ENCODE data around the gene LGR5. TPM values are rescaled to one million over a fixed set of nuclear protein-coding genes. Genes with fewer than 3 reads are reported as not detected.

The LGR5 gene
- total RNA-seq, 1 experiment from 2014 or later = not detected

GRCh38 chr12:71589478-71589881, 149.9 kb downstream of the LGR5 start:
- Histone ChIP-seq H3K4me3 (no peak overlapping the region), H3K27me3 (no peaks in the 10 kb centered on the region), H3K36me3 (no peaks in the 10 kb centered on the region), H3K9me3 (no peaks in the 10 kb centered on the region)
- no peak for DNase-seq

GRCh38 chr12:71591601-71592000, 152.0 kb downstream of the LGR5 start:
- no peaks in the 10 kb centered on the region for H3K27me3 ChIP-seq
- no peak for DNase-seq
- H3K36me3 ChIP-seq = no peaks in the 10 kb centered on the region

DNA sequence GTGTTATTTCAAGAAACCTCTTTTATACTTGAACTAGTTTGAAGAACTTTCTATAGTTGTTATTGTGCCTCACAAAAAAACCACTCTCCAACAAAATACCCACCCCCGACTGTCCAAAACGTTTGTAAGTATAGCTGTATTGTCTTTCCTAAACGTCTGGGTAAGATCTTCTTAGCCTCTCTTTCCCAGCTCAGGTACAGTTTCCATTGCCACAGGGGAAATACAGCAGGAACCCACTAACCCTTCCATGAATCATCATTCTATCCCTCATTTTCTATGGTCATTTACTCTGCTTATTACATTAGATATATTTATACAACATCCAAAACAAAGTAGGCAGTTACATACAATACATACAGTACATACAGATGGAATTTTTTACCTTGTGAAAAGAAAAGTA, 153.2 kb downstream of the LGR5 start:
- Histone ChIP-seq H3K27me3 (no peaks in the 10 kb centered on the region), H3K4me3 (no peak overlapping the region), H3K36me3 (no peaks in the 10 kb centered on the region), H3K9me3 (no peaks in the 10 kb centered on the region)
- no peak for DNase-seq

More at GRCh38 chr12:71591601-71592000, 152.0 kb downstream of the LGR5 start:
- Histone ChIP-seq H3K4me3 (no peak overlapping the region), H3K9me3 (no peaks in the 10 kb centered on the region)

- DNase-seq = peak; percentile 8
- Histone ChIP-seq H3K9me3 (no peaks in the 10 kb centered on the region), H3K4me3 (no peak overlapping the region), H3K27me3 (no peaks in the 10 kb centered on the region), H3K36me3 (no peaks in the 10 kb centered on the region)
Observed at GRCh38 chr12:71594214-71594948, 154.8 kb downstream of the LGR5 start.

DNA sequence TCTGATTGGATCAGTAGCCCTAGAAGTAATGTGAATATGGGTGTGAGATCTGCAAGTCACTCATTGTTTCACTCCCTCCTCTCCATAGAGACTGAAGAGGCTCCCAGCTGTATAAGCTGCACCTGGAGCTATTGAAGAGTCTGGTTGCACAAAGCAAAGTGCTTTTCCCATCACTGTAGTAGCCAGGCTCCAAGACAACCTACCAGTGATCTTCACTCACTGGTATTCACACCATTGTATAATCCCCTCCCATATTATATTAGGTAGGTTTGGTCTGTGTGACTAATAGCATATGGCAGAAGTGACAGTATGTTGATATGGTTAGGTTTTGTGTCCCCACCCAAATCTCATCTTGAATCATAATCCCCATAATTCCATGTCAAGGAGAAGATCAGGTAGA, 159.6 kb downstream of the LGR5 start:
- no peaks in the 10 kb centered on the region for H3K9me3 ChIP-seq
- no peak for DNase-seq
- no peaks in the 10 kb centered on the region for H3K36me3 ChIP-seq
- no peak overlapping the region for H3K4me3 ChIP-seq
- H3K27me3 ChIP-seq = no peaks in the 10 kb centered on the region

DNA sequence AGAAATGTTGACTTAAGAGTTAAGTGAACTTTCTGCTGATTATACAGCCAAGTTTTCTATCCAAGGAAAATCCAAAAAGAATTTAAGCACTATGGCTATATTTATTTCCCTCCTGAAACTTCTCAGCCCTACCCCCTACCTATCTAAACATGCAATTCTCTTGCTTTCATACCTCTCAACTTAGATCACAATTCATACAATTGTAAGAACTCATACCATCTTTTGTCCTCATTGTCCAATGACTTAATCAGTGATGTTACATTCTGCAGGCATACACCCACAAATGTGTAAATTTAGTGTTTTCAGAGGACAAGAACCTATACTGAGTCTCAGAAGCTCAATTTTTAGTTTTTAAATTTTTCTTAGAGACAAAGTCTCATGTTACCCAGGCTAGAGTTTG, 161.9 kb downstream of the LGR5 start:
- Histone ChIP-seq H3K9me3 (no peaks in the 10 kb centered on the region), H3K4me3 (no peak overlapping the region), H3K27me3 (no peaks in the 10 kb centered on the region), H3K36me3 (peaks cover 10% of the 10 kb centered on the region)
- no peak for DNase-seq

GRCh38 chr12:71602761-71603577, 163.4 kb downstream of the LGR5 start:
- peaks cover 23% of the 10 kb centered on the region for H3K36me3 ChIP-seq
- no peaks in the 10 kb centered on the region for H3K9me3 ChIP-seq
- DNase-seq = no peak
- H3K4me3 ChIP-seq = no peak overlapping the region
- H3K27me3 ChIP-seq = no peaks in the 10 kb centered on the region

GRCh38 chr12:71605039-71605438, 165.4 kb downstream of the LGR5 start:
- Histone ChIP-seq H3K9me3 (no peaks in the 10 kb centered on the region), H3K27me3 (no peaks in the 10 kb centered on the region), H3K36me3 (peaks cover 38% of the 10 kb centered on the region), H3K4me3 (no peak overlapping the region)
- no peak for DNase-seq

- peaks cover 57% of the 10 kb centered on the region for H3K36me3 ChIP-seq
Observed at GRCh38 chr12:71607494-71608330, 168.1 kb downstream of the LGR5 start.

DNA sequence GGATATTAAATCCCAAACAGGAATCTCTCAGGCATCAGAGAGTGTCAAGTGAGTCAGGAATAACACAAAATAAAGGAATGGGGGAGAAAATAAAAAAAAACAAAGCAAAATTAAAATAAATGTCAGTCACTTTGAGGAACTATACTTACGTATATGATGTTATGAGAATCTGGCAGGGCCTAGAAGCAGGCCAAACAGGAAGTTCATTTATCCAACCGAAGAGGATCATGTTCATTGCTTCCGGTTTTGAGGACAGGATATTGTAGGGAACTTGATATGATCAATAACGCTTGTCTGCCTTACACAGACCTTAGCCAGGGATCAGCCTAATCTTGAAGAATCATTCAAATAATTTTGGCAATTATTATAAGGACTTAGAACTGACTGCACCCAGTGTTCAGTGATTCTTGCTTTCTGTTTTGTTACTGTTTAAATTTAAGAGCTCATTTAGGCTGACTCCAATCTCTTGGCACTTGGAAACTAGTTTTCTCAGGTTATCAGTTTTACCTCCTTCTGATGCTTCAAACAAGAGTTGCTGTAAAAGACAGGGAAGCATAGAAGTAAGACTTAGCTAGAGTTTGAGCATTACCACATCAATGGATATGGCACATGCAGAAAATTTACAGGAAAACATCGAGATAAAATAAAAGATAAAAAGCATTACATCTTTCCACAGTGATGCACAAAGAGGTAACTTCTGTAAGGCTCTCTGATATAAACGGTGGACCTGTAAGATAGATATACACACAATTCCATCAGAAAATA, 170.6 kb downstream of the LGR5 start:
- Histone ChIP-seq H3K9me3 (no peaks in the 10 kb centered on the region), H3K4me3 (no peak overlapping the region), H3K27me3 (no peaks in the 10 kb centered on the region), H3K36me3 (peaks cover 76% of the 10 kb centered on the region)
- DNase-seq = no peak

More at GRCh38 chr12:71607494-71608330, 168.1 kb downstream of the LGR5 start:
- Histone ChIP-seq H3K4me3 (no peak overlapping the region), H3K9me3 (no peaks in the 10 kb centered on the region), H3K27me3 (no peaks in the 10 kb centered on the region)
- no peak for DNase-seq

DNA sequence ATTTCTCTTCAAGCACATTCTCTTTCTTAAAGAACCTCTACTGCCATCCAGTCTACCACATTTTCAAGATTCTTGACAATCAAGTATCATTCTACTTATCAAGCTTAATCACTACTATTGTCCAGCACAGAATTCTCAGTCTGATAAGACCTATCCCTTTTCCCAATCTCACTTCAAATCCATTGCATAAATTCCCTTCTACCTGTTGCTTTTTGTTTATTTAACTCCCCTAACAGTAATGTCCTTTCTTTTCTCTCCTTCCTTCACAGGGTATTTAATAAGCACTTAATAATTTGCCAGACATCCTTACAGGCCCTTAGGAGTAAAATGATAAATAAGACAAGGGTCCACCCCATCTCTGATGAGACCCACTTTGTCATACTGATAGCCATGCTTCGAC, 182.3 kb downstream of the LGR5 start:
- Histone ChIP-seq H3K9me3 (no peaks in the 10 kb centered on the region), H3K4me3 (no peak overlapping the region), H3K27me3 (no peaks in the 10 kb centered on the region), H3K36me3 (peaks cover 89% of the 10 kb centered on the region)
- no peak for DNase-seq

DNA sequence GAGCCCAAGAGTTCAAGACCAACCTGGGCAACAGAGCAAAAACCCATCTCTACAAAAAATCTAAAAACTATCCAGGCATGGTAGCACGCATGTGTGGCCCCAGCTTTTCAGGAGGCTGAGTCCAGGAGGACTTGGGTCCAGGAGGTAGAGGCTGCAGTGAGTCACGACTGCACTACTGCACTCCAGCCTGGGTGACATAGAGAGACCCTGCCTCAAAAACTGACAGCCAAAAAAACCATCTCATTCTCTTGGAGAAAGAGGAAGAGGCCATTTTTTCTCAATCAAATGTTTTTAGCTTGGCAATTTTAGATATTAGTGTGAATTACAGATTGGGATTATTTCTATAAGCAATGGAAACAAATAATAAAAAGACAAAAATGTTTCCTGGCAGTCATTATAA, 185.9 kb downstream of the LGR5 start:
- Histone ChIP-seq H3K4me3 (no peak overlapping the region), H3K9me3 (no peaks in the 10 kb centered on the region), H3K27me3 (no peaks in the 10 kb centered on the region), H3K36me3 (peaks cover 90% of the 10 kb centered on the region)
- DNase-seq = no peak

DNA sequence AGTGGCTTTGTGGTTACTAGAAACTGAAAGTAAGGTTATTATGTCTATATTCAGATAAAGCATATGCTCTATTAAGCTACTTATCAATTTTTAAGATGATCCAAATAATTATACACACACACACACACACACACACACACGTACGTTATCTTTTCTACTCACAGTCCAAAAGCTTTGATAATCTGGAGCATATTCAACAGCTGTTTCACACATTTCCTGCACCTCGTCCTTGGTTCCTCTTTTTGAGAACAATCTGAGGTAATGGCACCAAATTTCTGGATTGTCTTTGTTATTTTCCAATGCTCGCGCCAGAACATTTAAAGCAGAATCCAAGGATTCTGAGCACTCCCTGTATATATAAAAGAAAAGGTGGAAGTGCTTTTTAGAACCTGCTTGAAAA, 186.5 kb downstream of the LGR5 start:
- no peak for DNase-seq
- Histone ChIP-seq H3K36me3 (peaks cover 91% of the 10 kb centered on the region), H3K4me3 (no peak overlapping the region), H3K9me3 (no peaks in the 10 kb centered on the region), H3K27me3 (no peaks in the 10 kb centered on the region)

- Histone ChIP-seq H3K27me3 (no peaks in the 10 kb centered on the region), H3K9me3 (no peaks in the 10 kb centered on the region), H3K4me3 (no peak overlapping the region), H3K36me3 (peaks cover 91% of the 10 kb centered on the region)
- no peak for DNase-seq
Observed at GRCh38 chr12:71626768-71627167, 187.2 kb downstream of the LGR5 start.

DNA sequence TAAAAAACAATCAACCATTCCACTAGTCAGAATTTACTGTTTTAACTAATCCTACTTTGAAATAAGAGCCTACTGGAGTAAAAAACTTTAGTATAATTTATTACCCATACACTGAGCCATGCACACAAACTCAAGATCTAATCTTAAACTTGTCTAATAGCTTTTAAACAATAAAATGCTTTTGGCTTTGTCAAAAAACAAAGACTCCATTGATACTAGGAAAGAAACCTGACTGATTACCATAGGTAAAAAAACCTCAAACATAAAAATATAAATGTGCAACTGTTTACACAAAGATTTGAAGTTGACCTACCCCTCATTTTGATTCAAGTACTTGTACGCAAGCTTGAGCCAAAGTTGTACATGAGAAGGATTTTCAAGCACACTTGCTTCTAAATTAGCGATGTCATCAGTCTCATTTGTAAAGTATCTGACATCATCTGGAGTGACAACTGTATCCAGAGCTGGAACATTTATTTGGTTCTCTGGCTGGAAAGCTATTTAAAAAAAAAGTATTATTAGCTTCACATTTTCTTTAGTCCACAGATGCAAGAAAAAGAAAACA, 187.9 kb downstream of the LGR5 start:
- no peaks in the 10 kb centered on the region for H3K9me3 ChIP-seq
- no peak overlapping the region for H3K4me3 ChIP-seq
- DNase-seq = no peak
- peaks cover 91% of the 10 kb centered on the region for H3K36me3 ChIP-seq
- no peaks in the 10 kb centered on the region for H3K27me3 ChIP-seq
